A204.1 (cell line): ENCODE data around the gene MAGI3.
A peak's percentile ranks its signal among the peaks of the same experiment; 100 is the strongest.
"Not testable (repeated sequence)": the region's sequence is repeated elsewhere in the genome, so short reads cannot be mapped to it uniquely, and the experiment has no call there.

Source experiments
- FAIRE-seq: peaks from 2 replicates; lab custom pipeline; 2012; peaks lifted over from hg19 to GRCh38; lab: Jason Lieb, UNC

The MAGI3 gene

GRCh38 chr1:113399062-113399583, 8.8 kb downstream of the MAGI3 start:
- FAIRE-seq, result no peak

GRCh38 chr1:113401067-113401466, 10.8 kb downstream of the MAGI3 start:
- no peak for FAIRE-seq

- no peak for FAIRE-seq
Observed at GRCh38 chr1:113401728-113402127, 11.4 kb downstream of the MAGI3 start.

- FAIRE-seq, result no peak
Observed at GRCh38 chr1:113403065-113403464, 12.8 kb downstream of the MAGI3 start.

- FAIRE-seq, result no peak
Observed at GRCh38 chr1:113405573-113405972, 15.3 kb downstream of the MAGI3 start.

- not testable (repeated sequence) for FAIRE-seq
Observed at GRCh38 chr1:113406149-113406548, 15.8 kb downstream of the MAGI3 start.

GRCh38 chr1:113409363-113409762, 19.0 kb downstream of the MAGI3 start:
- no peak for FAIRE-seq

- FAIRE-seq, result not testable (repeated sequence)
Observed at GRCh38 chr1:113412020-113412419, 21.7 kb downstream of the MAGI3 start.

GRCh38 chr1:113415310-113416070, 25.2 kb downstream of the MAGI3 start:
- FAIRE-seq, result no peak

GRCh38 chr1:113416071-113416470, 25.8 kb downstream of the MAGI3 start:
- FAIRE-seq, result peak; percentile 99

- no peak for FAIRE-seq
Observed at GRCh38 chr1:113416496-113416895, 26.2 kb downstream of the MAGI3 start.

- no peak for FAIRE-seq
Observed at GRCh38 chr1:113422315-113423068, 32.2 kb downstream of the MAGI3 start.

- FAIRE-seq, result no peak
Observed at GRCh38 chr1:113423826-113424225, 33.5 kb downstream of the MAGI3 start.

- FAIRE-seq, result no peak
Observed at GRCh38 chr1:113429461-113430153, 39.3 kb downstream of the MAGI3 start.

- no peak for FAIRE-seq
Observed at GRCh38 chr1:113433184-113433583, 42.9 kb downstream of the MAGI3 start.

GRCh38 chr1:113434081-113434873, 44.0 kb downstream of the MAGI3 start:
- FAIRE-seq, result no peak

- FAIRE-seq, result no peak
Observed at GRCh38 chr1:113434874-113435175, 44.5 kb downstream of the MAGI3 start.

GRCh38 chr1:113437554-113438341, 47.4 kb downstream of the MAGI3 start:
- FAIRE-seq, result no peak

- no peak for FAIRE-seq
Observed at GRCh38 chr1:113438505-113439276, 48.4 kb downstream of the MAGI3 start.

GRCh38 chr1:113439277-113439670, 49.0 kb downstream of the MAGI3 start:
- no peak for FAIRE-seq

- no peak for FAIRE-seq
Observed at GRCh38 chr1:113442131-113442530, 51.8 kb downstream of the MAGI3 start.
